GM19238 (cell line): ENCODE measurements around the gene AR.

ENCODE experiments used
- DNase-seq: peaks from one replicate; pipeline ENCODE4 v3.0.0; 2011; ENCODE audit warnings: low spot score; ENCODE audit not compliant: insufficient read length

AR gene

GRCh38 chrX:67543818-67544217 is at the start of gene AR:
TSS of gene AR (plus strand) at chrX:67544021. CDS start at chrX:67545147, 1,126 bp downstream.
- DNase-seq: no peak

- DNase-seq: no peak
Measured at GRCh38 chrX:67500617-67501016, 43.2 kb upstream of the AR start.

- DNase-seq: no peak
Measured at GRCh38 chrX:67503004-67503403, 40.8 kb upstream of the AR start.

GRCh38 chrX:67503453-67503852 is 40.4 kb upstream of the AR start:
- DNase-seq: no peak

GRCh38 chrX:67520671-67521070 is 23.1 kb upstream of the AR start:
- no peak for DNase-seq

- no peak for DNase-seq
Measured at GRCh38 chrX:67523002-67523681, 20.7 kb upstream of the AR start.

- no peak for DNase-seq
Measured at GRCh38 chrX:67523932-67524331, 19.9 kb upstream of the AR start.

- DNase-seq: no peak
Measured at GRCh38 chrX:67524428-67524827, 19.4 kb upstream of the AR start.

- DNase-seq: no peak
Measured at GRCh38 chrX:67524950-67525691, 18.7 kb upstream of the AR start.

- no peak for DNase-seq
Measured at GRCh38 chrX:67536564-67536963, 7.3 kb upstream of the AR start.

GRCh38 chrX:67538383-67538782 is 5.4 kb upstream of the AR start:
- no peak for DNase-seq

GRCh38 chrX:67544281-67545035 is 637 bp downstream of the AR start:
- no peak for DNase-seq

GRCh38 chrX:67545036-67545821 is 1.4 kb downstream of the AR start:
- DNase-seq: no peak

GRCh38 chrX:67545893-67546495 is 2.2 kb downstream of the AR start:
- DNase-seq: no peak

GRCh38 chrX:67546496-67547423 is 2.9 kb downstream of the AR start:
- DNase-seq: no peak

- no peak for DNase-seq
Measured at GRCh38 chrX:67555578-67556203, 11.9 kb downstream of the AR start.

- no peak for DNase-seq
Measured at GRCh38 chrX:67558267-67558666, 14.4 kb downstream of the AR start.

- DNase-seq: no peak
Measured at GRCh38 chrX:67563469-67564448, 19.9 kb downstream of the AR start.
